Heart right ventricle (tissue), 16 donors: ENCODE data around the gene PTK7. TPM values are rescaled to one million over a fixed set of nuclear protein-coding genes. Genes with fewer than 3 reads are reported as not detected.

Source experiments
- ATAC-seq, 8 donors: fragments of 200-7000 bp; cut with Tn5 transposase; one replicate each; pipeline ENCODE4 v1.9.1; 2020; ENCODE audit warnings: mild to moderate bottlenecking in 8 of 8, moderate library complexity in 8 of 8, moderate number of reproducible peaks in 1 of 8
- DNase-seq, 2 donors: peaks; one replicate each; pipeline ENCODE4 v3.0.0-alpha.2; 2020
- H3K27ac ChIP-seq, 10 donors: fragments of 200-600 bp; sonication (generic) in 2 of 10; one replicate each; pipeline versions ENCODE4 v1.5.0 to v1.8.0; 2020 to 2022; ENCODE audit warnings: mild to moderate bottlenecking in 3 of 10
- H3K27me3 ChIP-seq, 7 donors: fragments of 200-600 bp; one replicate each; pipeline ENCODE4 v1.8.0; 2021 to 2022; ENCODE audit warnings: mild to moderate bottlenecking in 2 of 7
- H3K36me3 ChIP-seq, 9 donors: fragments of 200-600 bp; sonication (generic) in 1 of 9; one replicate each; pipeline versions ENCODE4 v1.5.0 to v1.8.0; 2020 to 2022; ENCODE audit warnings: mild to moderate bottlenecking in 2 of 9
- H3K4me1 ChIP-seq, 9 donors: fragments of 200-600 bp; sonication (generic) in 1 of 9; one replicate each; pipeline versions ENCODE4 v1.5.0 to v1.8.0; 2020 to 2022; ENCODE audit warnings: mild to moderate bottlenecking in 4 of 9
- H3K4me3 ChIP-seq, 10 donors: fragments of 200-600 bp; sonication (generic) in 2 of 10; one replicate each; pipeline versions ENCODE4 v1.5.0 to v1.8.0; 2020 to 2022; ENCODE audit warnings: mild to moderate bottlenecking in 7 of 10, moderate library complexity in 2 of 10
- H3K9me3 ChIP-seq, 11 donors: fragments of 200-600 bp in 10 of 11; sonication (generic) in 2 of 11; one replicate each; pipeline versions ENCODE4 v1.5.0 to v1.8.0; 2013 to 2022; ENCODE audit warnings: mild to moderate bottlenecking in 2 of 11, control low read depth in 1 of 11, moderate library complexity in 1 of 11
- WGBS, 2 donors: extraction: QIAGEN DNeasy Blood & Tissue Kit; methylation state at CpG; one replicate each; pipeline ENCODE4 v1.1.7; 2013; ENCODE audit warnings: inconsistent platforms in 1 of 2; 5-methylcytosine and 5-hydroxymethylcytosine counted together
- intact Hi-C, 10 donors: fragments of 100-400 bp; cut with DNase I; formaldehyde crosslinking; loops; one replicate each; pipeline versions ENCODE4 v1.11.1 to v1.14.2; 2022
- polyA plus RNA-seq, 2 donors: library from polyadenylated mRNA; stranded (reverse); fragments of 200-250 nt; gene quantifications; one replicate each; pipeline ENCODE4 v1.2.3, GENCODE V29; 2013
- total RNA-seq, 10 donors: library from RNA; stranded (reverse); fragmentation: NEBNext Ultra II Directional in 3 of 10; extraction: Animal tissue kit (Norgen Biotek cat#: 25700) in 3 of 10; gene quantifications; one replicate each; pipeline versions ENCODE4 v1.2.1 to v1.2.4, GENCODE V29; 2021 to 2023
- TF ChIP-seq, protein P1 (sequence below), 9 donors: fragments of 200-600 bp; sonication (generic) in 2 of 9; IDR thresholded peaks; one replicate each; pipeline versions ENCODE4 v1.5.0 to v1.8.0; 2021 to 2022; ENCODE audit warnings: antibody characterized with exemption in 9 of 9, mild to moderate bottlenecking in 5 of 9, moderate library complexity in 1 of 9
- donor health status: Arrhythmogenic right ventricular cardiomyopathy.
- donor health status: ischemic (EF 13 %, LVEDD 7.1; RV severe dilation, severe dysfunction).
- donor health status: healthy with polysubstance abuse.
- donor health status: DM: no; HTN: yes; CAD: no.
- donor health status: DM: no; HTN: no; CAD: no.
- donor health status: ischemic (EF 25% LVEDD 6.9; RV normal size, moderate dysfunction).
- donor health status: ischemic (EF 25% LVEDD 5.7; RV mildly dilated, moderate dysfunction).
- donor health status: healthy.
- donor health status: DM: yes; HTN: yes; CAD: no.
- donor health status: Ischemic cardiomyopathy.
- donor health status: ischemic (EF 35%, LVEDD 5.7; RV mildly dilated, moderate dysfunction).
- donor health status: nonischemic (EF 11% LVEDD 7.7; RV severe dilation, severe dysfunction).
- donor health status: DM: yes; HTN: yes; CAD: no.
- donor health status: PGD.
- donor health status: ischemic (EF 29% LVEDD 5.4; RV normal size, mild dysfunction).
- donor health status: nonischemic (EF 23%, LVEDD 6.1; RV moderate dilation, normal function).

Gene PTK7
- total and polyA plus RNA-seq, 12 donors, result 0.80 to 6.3 (median 2.2) TPM

DNA sequence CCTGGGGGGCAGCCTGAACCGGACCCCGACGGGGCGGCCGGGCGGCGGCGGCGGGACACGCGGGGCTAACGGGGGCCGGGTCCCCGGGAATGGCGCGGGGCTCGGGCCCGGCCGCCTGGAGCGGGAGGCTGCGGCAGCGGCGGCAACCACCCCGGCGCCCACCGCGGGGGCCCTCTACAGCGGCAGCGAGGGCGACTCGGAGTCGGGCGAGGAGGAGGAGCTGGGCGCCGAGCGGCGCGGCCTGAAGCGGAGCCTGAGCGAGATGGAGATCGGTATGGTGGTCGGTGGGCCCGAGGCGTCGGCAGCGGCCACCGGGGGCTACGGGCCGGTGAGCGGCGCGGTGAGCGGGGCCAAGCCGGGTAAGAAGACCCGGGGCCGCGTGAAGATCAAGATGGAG, 95.6 kb downstream of the PTK7 start:
- no peak for ATAC-seq
- 0 to 1% methylated on average over 53 to 57 of the region's 57 CpGs for WGBS, 2 donors
- intact Hi-C loops, result loop anchor here in 3 of 10 donors (2.0 to 5.0 kb wide), 4 partner anchors 157 to 429 kb away; partner anchors contain the start of genes KLHDC3 (in 2 of the 3), MEA1 (in 1 of the 3) and ZNF318 (in 1 of the 3)
- Histone ChIP-seq H3K9me3 (no peaks in the 10 kb centered on the region), H3K4me3 (peak overlapping the region; percentile 88 to 99 (median 97)), H3K4me1 (peaks cover 19 to 50% (median 34%) of the 10 kb centered on the region in 9 donors), H3K27me3 (no peaks in the 10 kb centered on the region), H3K27ac (peak overlapping the region; percentile 97 to 99 (median 98)), H3K36me3 (peaks cover 0 to 20% (median 15%) of the 10 kb centered on the region in 9 donors)
- DNase-seq, result no peak
- TF ChIP-seq, protein P1, sequence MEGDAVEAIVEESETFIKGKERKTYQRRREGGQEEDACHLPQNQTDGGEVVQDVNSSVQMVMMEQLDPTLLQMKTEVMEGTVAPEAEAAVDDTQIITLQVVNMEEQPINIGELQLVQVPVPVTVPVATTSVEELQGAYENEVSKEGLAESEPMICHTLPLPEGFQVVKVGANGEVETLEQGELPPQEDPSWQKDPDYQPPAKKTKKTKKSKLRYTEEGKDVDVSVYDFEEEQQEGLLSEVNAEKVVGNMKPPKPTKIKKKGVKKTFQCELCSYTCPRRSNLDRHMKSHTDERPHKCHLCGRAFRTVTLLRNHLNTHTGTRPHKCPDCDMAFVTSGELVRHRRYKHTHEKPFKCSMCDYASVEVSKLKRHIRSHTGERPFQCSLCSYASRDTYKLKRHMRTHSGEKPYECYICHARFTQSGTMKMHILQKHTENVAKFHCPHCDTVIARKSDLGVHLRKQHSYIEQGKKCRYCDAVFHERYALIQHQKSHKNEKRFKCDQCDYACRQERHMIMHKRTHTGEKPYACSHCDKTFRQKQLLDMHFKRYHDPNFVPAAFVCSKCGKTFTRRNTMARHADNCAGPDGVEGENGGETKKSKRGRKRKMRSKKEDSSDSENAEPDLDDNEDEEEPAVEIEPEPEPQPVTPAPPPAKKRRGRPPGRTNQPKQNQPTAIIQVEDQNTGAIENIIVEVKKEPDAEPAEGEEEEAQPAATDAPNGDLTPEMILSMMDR (IDR thresholded peaks at IDR 0.05), result no peak

DNA sequence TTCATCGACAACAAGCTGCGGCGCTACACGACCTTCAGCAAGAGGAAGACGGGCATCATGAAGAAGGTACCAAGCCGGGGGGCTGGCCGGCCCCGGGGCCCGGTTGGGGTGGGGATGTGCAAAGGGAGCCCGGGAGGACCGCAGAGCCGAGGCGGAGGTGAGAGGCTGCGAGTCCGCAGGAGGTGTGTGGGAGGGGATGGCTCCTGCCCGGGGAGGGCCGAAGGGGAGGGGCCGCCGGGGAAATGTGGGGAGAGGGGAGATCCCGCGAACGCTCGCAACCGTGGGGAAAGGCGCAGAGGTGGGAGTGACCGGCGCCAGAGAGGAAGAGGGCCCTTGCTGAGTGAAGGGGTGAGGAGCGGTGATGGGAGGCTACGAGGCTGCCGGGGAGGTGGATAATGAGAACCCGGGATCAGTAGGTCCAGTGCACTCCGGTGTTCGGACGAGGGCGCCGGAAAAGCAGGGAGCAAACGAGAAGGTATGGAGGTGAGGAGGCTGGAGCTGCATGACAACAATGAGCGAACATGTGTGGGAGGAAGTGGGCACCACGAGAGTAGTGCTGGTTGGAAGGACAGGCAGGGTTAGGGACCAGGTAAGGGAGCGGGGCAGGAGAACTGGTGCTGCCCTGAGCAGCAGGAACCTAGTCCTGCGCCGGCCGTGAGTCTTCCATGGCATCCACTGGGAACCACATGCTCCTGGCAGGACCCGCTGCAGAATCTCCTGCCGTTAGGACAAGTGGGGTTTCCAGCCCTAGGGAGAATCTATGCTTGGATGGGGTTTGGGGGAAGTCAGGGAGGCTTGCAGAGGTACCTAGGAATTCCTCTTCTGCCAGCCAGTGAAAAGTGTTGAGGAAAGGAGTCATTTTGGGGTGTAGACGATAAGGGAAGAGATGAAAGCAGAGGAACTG, 96.2 kb downstream of the PTK7 start:
- Histone ChIP-seq H3K27ac (peak overlapping the region; percentile 97 to 99 (median 98)), H3K27me3 (no peaks in the 10 kb centered on the region), H3K4me3 (peak overlapping the region; percentile 88 to 99 (median 97)), H3K9me3 (no peaks in the 10 kb centered on the region), H3K4me1 (peaks cover 19 to 51% (median 34%) of the 10 kb centered on the region in 9 donors), H3K36me3 (peaks cover 0 to 26% (median 21%) of the 10 kb centered on the region in 9 donors)
- TF ChIP-seq, protein P1 (IDR thresholded peaks at IDR 0.05), result no peak
- whole genome bisulfite sequencing, 2 donors, result 2% methylated on average over 46 of the region's 46 CpGs
- ATAC-seq, result no peak
- peak; percentile 36 to 41 for DNase-seq
- intact Hi-C loops, result loop anchor here in 3 of 10 donors (5.0 kb wide), 3 partner anchors 160 to 430 kb away; partner anchors contain the start of genes KLHDC3 (in 1 of the 3), MEA1 (in 1 of the 3) and ZNF318 (in 1 of the 3)

DNA sequence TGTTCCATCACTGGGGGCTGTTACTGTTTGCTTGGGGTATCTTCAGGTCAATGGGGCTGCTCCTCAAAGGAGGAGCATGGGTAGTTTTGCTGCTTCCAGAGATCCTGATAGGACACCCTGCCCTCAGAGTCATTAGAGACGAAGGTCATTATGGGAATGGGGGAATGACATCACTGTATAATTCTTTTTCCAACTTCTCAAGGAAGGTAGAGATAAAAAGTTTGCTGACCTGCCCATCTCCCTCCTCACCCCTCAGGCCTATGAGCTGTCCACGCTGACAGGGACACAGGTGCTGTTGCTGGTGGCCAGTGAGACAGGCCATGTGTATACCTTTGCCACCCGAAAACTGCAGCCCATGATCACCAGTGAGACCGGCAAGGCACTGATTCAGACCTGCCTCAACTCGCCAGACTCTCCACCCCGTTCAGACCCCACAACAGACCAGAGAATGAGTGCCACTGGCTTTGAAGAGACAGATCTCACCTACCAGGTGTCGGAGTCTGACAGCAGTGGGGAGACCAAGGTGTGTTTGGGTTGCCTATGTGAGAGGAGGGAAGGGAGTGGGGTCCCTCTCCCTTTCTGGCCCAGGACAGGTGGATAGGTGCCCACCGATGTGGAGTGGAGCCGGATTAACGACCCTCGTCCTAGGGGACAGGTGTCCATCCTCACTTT, 97.6 kb downstream of the PTK7 start:
- peaks cover 19 to 51% (median 34%) of the 10 kb centered on the region in 9 donors for H3K4me1 ChIP-seq
- intact Hi-C loops, result loop anchor here in 3 of 10 donors (5.0 kb wide), 3 partner anchors 161 to 431 kb away; partner anchors contain the start of genes KLHDC3 (in 1 of the 3), MEA1 (in 1 of the 3) and ZNF318 (in 1 of the 3)
- DNase-seq (no peak), ATAC-seq (no peak)
- H3K27ac ChIP-seq, result peak overlapping the region; percentile 85 to 99 (median 98)
- WGBS, 2 donors, result 27 to 41% methylated on average over 11 of the region's 11 CpGs
- TF ChIP-seq, protein P1 (IDR thresholded peaks at IDR 0.05), result no peak
- peak overlapping the region in 9 of 10 donors; percentile 37 to 99 (median 97) for H3K4me3 ChIP-seq
- H3K36me3 ChIP-seq, result peaks cover under 1 to 40% (median 29%) of the 10 kb centered on the region in 9 donors
- no peaks in the 10 kb centered on the region for H3K9me3 ChIP-seq
- no peaks in the 10 kb centered on the region for H3K27me3 ChIP-seq
